HG02970 (cell line): ENCODE data around the gene MYZAP.

Source experiments
- ATAC-seq: cut with Tn5 transposase; IDR thresholded peaks from one replicate; pipeline ENCODE4 v1.9.1; 2021; ENCODE audit warnings: mild to moderate bottlenecking, moderate library complexity, moderate number of reproducible peaks; ENCODE audit not compliant: unreplicated experiment, low FRiP score

MYZAP gene

DNA sequence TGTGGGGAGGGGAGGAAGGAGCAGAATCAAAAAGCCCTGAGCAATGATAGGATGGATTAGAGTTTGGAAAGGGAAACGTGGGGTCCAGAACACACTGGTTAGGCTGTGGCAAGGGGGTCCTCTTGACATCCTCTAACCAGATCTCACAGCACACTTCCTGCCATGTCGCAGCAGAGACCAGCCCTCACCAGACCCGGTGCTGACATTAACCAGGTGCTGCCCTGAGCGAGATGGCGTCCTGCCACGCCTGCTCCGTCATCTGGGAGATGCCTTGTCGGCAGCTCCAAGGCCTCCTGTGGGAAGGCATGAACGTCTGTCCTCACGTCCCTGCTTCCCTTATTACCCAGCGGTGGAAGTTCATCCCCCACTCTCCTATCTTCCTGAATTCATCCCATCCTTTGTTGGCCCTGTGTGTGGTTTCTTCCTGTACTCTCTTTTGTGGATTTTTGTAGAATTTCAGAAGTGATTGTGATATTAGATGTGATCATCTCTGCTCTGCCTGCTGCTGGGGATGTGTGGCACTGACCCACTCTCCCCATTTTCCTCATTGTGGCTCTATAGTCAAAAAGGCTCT, 29.4 kb upstream of the MYZAP start:
- no peak for ATAC-seq

- no peak for ATAC-seq
Observed at GRCh38 chr15:57563416-57563815, 28.3 kb upstream of the MYZAP start.

DNA sequence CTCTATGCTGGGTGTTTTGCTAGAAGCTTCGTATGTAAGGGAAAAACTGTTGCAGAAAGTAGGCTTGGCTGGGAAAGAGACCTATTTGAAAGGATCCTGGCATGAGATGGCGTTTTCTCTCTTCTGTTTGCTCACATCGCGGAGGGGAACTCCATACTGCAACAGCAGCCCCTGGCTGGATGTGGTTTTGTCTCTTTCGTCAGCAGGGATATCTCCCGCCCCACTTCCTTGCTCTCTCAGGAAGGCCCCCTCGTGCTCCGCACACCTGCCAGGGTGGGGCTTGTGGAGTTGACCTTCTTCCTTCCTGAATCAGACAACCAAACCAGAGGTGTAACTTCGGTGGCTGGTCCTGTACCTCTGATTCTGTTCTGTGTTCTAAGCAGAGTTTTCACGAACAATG, 26.4 kb upstream of the MYZAP start:
- ATAC-seq, result no peak

DNA sequence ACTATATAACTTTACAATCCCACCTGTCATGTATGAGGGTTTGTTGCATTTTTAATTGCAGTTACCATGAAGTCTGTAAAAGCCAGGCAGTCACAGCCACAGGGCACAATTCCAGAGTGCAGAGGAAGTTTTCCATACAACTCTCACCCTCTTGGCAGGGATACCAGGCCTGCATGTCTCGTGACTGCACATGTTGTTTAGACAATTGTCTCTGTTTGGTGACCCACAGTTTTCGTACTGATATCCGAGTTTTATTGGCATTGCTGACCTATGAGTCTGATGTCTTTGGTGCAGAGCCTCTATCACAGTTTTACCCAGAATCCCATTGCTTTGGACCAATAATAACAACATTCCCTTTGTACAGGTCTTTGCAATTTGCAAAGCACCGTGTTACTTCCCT, 24.9 kb upstream of the MYZAP start:
- ATAC-seq, result no peak

DNA sequence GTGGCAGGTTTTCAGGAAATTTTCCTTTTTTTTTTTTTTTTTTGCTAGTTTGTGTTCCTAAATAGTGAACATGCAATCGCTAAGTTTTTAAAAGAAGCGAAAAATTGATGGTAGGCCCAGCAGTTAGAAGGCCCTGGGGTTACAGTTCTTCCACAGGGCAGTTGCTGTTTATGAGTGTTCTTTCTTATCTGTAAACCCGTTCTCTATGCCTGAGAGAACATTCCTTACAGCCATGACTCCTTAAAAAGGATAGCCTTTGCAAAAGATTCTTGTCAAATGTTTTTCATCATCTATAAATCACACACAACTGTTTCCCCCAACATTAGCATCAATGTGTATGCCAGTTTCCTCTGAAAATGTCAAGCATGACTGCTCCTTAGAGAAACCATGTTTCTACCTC, 23.8 kb upstream of the MYZAP start:
- no peak for ATAC-seq

DNA sequence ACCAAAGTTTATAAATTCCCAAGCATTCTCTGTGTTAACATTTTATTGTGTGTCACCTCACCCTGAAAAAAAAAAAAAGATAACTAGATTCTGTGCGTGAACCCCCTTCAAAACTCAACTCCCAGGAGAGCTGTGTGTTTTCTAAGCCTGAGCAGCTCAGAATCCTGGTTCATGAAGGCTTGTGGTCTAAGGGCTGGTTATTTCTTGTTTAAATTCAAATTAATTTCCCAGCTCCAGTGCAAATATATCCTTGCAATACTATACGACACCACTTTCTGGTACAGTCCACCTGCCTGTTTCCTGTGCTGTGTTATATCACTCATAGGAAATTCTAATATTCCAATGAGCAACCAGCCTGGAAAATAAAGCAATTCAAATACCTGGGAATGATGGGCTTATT, 23.4 kb upstream of the MYZAP start:
- ATAC-seq, result no peak

GRCh38 chr15:57570340-57570739, 21.4 kb upstream of the MYZAP start:
- no peak for ATAC-seq

- ATAC-seq, result no peak
Observed at GRCh38 chr15:57570994-57571393, 20.7 kb upstream of the MYZAP start.

- ATAC-seq, result no peak
Observed at GRCh38 chr15:57571725-57572124, 20.0 kb upstream of the MYZAP start.

GRCh38 chr15:57572468-57572867, 19.2 kb upstream of the MYZAP start:
- ATAC-seq, result no peak

DNA sequence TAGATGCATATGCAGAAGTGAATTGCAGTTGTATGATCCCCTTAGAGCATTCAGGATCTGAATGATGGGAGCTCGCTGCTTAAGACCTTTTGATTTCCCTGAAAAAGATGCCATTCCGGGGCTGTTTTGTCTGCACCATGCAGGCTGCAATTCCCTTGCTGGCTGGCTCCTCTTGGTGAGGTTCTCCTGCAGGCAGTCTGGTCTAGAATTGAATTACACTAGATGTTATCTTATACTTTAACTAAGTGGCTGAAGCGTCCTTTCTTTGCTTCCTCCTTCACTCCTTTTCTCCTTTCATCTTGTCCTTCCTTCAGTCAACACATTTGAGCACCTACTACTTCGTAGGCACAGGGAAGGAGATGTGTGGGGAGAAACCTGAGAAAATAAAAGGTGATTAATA, 18.6 kb upstream of the MYZAP start:
- no peak for ATAC-seq

GRCh38 chr15:57575363-57575762, 16.3 kb upstream of the MYZAP start:
- no peak for ATAC-seq

GRCh38 chr15:57578288-57578900, 13.3 kb upstream of the MYZAP start:
- ATAC-seq, result no peak

GRCh38 chr15:57580428-57580827, 11.3 kb upstream of the MYZAP start:
- ATAC-seq, result no peak

- no peak for ATAC-seq
Observed at GRCh38 chr15:57580866-57581265, 10.8 kb upstream of the MYZAP start.

GRCh38 chr15:57582090-57582489, 9.6 kb upstream of the MYZAP start:
- no peak for ATAC-seq

- ATAC-seq, result no peak
Observed at GRCh38 chr15:57583282-57583681, 8.4 kb upstream of the MYZAP start.

GRCh38 chr15:57583720-57584119, 8.0 kb upstream of the MYZAP start:
- ATAC-seq, result no peak

DNA sequence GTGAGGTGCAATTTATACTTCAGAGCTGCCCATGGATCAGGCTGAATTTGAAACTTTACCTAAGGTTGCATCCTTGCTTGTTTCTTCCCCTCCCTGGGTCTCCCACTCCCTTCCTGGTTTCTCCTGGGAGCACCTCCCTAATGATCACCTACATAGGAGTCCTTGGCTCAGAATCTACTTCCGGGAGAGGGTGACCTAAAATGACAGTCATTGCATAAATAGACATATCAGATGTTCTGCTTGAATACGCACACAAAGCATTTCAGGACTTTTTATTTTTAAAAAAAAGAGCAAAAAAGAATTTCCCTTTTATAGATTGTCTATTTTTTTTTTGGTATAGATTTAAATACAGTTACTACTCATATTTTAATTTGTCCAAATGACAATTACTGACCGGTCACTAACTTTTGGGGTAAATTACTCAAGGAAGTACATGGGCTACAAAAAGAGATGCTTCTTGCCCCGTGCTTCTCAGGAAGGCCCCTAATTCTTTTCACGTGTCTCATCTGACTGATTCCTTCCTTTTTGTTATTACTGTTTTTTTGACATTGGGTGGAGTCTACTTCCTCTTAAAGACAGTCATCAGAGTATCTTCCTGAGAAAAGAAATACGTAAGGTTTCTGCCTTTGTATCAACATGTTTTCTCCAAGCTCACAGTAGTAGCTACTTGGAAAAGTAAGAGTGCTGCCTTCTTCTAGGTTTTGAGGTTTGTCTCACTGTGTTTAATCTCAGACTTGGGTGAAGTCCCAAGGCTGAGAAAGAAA, 4.9 kb upstream of the MYZAP start:
- no peak for ATAC-seq

- no peak for ATAC-seq
Observed at GRCh38 chr15:57589281-57589680, 2.4 kb upstream of the MYZAP start.

DNA sequence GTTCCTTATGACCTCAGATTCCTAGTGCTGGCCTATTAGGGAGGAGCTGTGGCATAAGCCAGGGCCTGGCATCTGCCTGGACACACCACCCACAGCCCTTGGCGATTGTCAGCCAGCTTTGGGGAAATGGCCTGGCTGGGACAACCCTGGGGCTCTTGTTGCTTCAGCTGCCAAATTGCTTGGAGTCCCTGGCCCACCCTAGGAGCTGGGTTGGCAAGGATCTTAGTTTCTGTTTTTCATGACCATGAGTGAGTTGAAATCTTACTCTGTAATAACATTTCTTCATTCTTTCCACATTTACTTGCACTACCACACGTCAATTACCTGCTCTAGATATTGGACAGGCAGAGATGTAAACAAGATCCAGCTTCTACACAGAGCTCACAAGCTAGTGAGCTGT, 1.9 kb upstream of the MYZAP start:
- ATAC-seq, result no peak

DNA sequence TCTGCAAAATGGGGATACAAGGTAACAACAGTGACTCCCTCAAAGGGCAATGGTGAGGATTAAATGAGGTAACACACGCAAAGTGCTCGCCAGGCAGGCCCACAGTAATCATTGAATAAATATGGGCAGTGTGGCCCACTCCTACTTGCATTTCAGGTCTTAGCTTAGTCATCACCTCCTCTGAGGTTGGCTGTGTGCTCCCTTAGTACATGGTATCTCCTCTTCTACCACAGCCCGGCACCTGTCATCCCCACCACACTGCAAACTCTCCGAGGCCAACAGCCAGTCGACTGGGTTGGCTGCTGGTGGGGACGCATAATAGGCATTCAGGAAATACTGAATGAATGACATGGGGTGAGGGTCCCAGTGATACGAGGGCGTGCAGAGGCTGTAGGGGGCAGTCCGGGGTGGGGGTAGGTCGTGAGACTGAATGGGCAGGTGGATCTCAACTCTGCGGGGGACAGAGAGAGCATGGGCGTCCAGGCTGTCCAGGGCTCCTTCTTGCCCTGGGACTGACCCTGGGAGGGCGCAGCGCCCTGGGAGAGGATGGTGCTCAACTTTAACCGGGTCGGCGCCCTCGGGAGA, 375 bp upstream of the MYZAP start:
- ATAC-seq, result no peak
